AG09319 (cell line): ENCODE measurements around the gene MED10.

Experiments used
- DNase-seq: peaks from one replicate; pipeline ENCODE4 v3.0.0-alpha.2; 2010; ENCODE audit warnings: low read depth; ENCODE audit errors: extremely low read depth
- CTCF ChIP-seq: IDR thresholded peaks from 2 replicates; pipeline ENCODE4 v1.5.1; 2011; ENCODE audit warnings: low read depth, mild to moderate bottlenecking, inconsistent platforms, low read length, moderate library complexity

MED10 gene

GRCh38 chr5:6418679-6419276 is 40.4 kb upstream of the MED10 start:
- no peak for DNase-seq
- TF ChIP-seq CTCF, result no peak

- DNase-seq, result no peak
- no peak for TF ChIP-seq CTCF
These were observed 39.3 kb upstream of the MED10 start for GRCh38 chr5:6417657-6418056.

- TF ChIP-seq CTCF, result no peak
- no peak for DNase-seq
These were observed 34.5 kb upstream of the MED10 start for GRCh38 chr5:6412811-6413210.

- no peak for TF ChIP-seq CTCF
These were observed 32.8 kb upstream of the MED10 start for GRCh38 chr5:6411141-6411540.

GRCh38 chr5:6410421-6410820 is 32.1 kb upstream of the MED10 start:
- TF ChIP-seq CTCF, result no peak
- DNase-seq, result no peak

More at GRCh38 chr5:6411141-6411540, 32.8 kb upstream of the MED10 start:
- DNase-seq, result no peak

- no peak for TF ChIP-seq CTCF
- DNase-seq, result no peak
These were observed 30.5 kb upstream of the MED10 start for GRCh38 chr5:6408627-6409446.

- TF ChIP-seq CTCF, result no peak
- DNase-seq, result no peak
These were observed 29.9 kb upstream of the MED10 start for GRCh38 chr5:6408260-6408596.
